Endothelial cell of umbilical vein (primary cell): ENCODE data around the gene TECPR2. TPM values are rescaled to one million over a fixed set of nuclear protein-coding genes. Genes with fewer than 3 reads are reported as not detected.

Source experiments
- BruUV-seq: library from RNA; stranded (reverse); fragments of 400-500 nt; replicated peaks from 2 replicates; lab custom pipeline; 2021; lab: Mats Ljungman, UMichigan
- CTCF ChIA-PET: fragments of 300-600, 350-600 bp; sonication (Branson Sonifier 250); formaldehyde crosslinking; loops from one replicate; lab custom pipeline; 2021; ENCODE audit warnings: antibody characterized with exemption, inconsistent platforms; lab: Charles Lee
- POLR2A ChIA-PET: fragments of 300-600, 350-600 bp; sonication (Branson Sonifier 250); formaldehyde crosslinking; loops from one replicate; lab custom pipeline; 2021; ENCODE audit warnings: antibody characterized with exemption, inconsistent platforms; lab: Charles Lee
- DNase-seq: peaks from one replicate; pipeline ENCODE4 v3.0.0-alpha.2; 2011; ENCODE audit warnings: low read depth, low spot score
- FAIRE-seq: peaks from 2 replicates; lab custom pipeline; 2011; peaks lifted over from hg19 to GRCh38; lab: Jason Lieb, UNC
- H2AFZ ChIP-seq: 2 replicates; pipeline ENCODE4 v1.6.0; 2012; ENCODE audit warnings: low read depth, low read length, control low read depth, inconsistent platforms
- H3K27ac ChIP-seq: 2 replicates; pipeline ENCODE4 v1.5.1; 2011; ENCODE audit warnings: low read depth, mild to moderate bottlenecking, control low read depth, low read length, moderate library complexity; ENCODE audit not compliant: insufficient read depth
- H3K27me3 ChIP-seq, 2 experiments: 2 replicates each; pipeline versions ENCODE4 v1.6.0 to v1.6.1; 2011; ENCODE audit warnings: low read length in 2 of 2, mixed read lengths in 1 of 2; ENCODE audit not compliant: control insufficient read depth in 2 of 2, insufficient read depth in 2 of 2
- H3K36me3 ChIP-seq, 2 experiments: 2 replicates in 1 of 2; 3 replicates in 1 of 2; pipeline ENCODE4 v1.5.1; 2011; ENCODE audit warnings: low read length in 2 of 2, mild to moderate bottlenecking in 1 of 2, moderate library complexity in 1 of 2; ENCODE audit not compliant: control insufficient read depth in 2 of 2, insufficient read depth in 2 of 2; ENCODE audit errors: extremely low read depth in 1 of 2
- H3K4me1 ChIP-seq: 3 replicates; pipeline ENCODE4 v1.5.1; 2011; ENCODE audit warnings: mild to moderate bottlenecking, low read length; ENCODE audit not compliant: control insufficient read depth, insufficient read depth; ENCODE audit errors: extremely low read depth
- H3K4me2 ChIP-seq: 2 replicates; pipeline ENCODE4 v1.6.1; 2011; ENCODE audit warnings: low read length, control low read depth, mixed read lengths; ENCODE audit not compliant: insufficient read depth
- H3K4me3 ChIP-seq, 3 experiments: fragments of 200-600 bp in 1 of 3; sonication (generic), shearing (Covaris generic) in 1 of 3; replicated peaks in 1 of 3; 2 replicates each; pipeline ENCODE4 v1.5.1; 2011 to 2016; ENCODE audit warnings: control low read depth in 3 of 3, low read length in 3 of 3, mild to moderate bottlenecking in 2 of 3, inconsistent platforms in 1 of 3, low read depth in 1 of 3, moderate library complexity in 1 of 3; ENCODE audit not compliant: insufficient read depth in 1 of 3
- H3K79me2 ChIP-seq: 2 replicates; pipeline ENCODE4 v1.6.0; 2012; ENCODE audit warnings: low read length, inconsistent platforms; ENCODE audit not compliant: control insufficient read depth, insufficient read depth
- H3K9ac ChIP-seq: replicated peaks from 2 replicates; pipeline ENCODE3; 2011; ENCODE audit warnings: low read length, control low read depth; ENCODE audit not compliant: insufficient read depth; ENCODE audit errors: extremely low read depth
- H3K9me1 ChIP-seq: replicated peaks from 3 replicates; pipeline ENCODE4 v1.6.0; 2011; ENCODE audit warnings: mild to moderate bottlenecking, low read length; ENCODE audit not compliant: control insufficient read depth, insufficient read depth; ENCODE audit errors: extremely low read depth
- H3K9me3 ChIP-seq: replicated peaks from 2 replicates; pipeline ENCODE4 v1.5.1; 2012; ENCODE audit warnings: low read length, inconsistent platforms; ENCODE audit not compliant: control insufficient read depth, insufficient read depth
- H4K20me1 ChIP-seq: replicated peaks from 2 replicates; pipeline ENCODE3; 2011; ENCODE audit warnings: mild to moderate bottlenecking, low read length; ENCODE audit not compliant: control insufficient read depth, insufficient read depth; ENCODE audit errors: extremely low read depth
- EZH2 ChIP-seq: IDR thresholded peaks from 2 replicates; pipeline ENCODE4 v1.6.1; 2012; ENCODE audit warnings: borderline replicate concordance, low read depth, mild to moderate bottlenecking, moderate library complexity, low read length, inconsistent platforms; ENCODE audit not compliant: severe bottlenecking
- FOS ChIP-seq: IDR thresholded peaks from 2 replicates; pipeline ENCODE4 v1.6.1; 2011; ENCODE audit warnings: mild to moderate bottlenecking, low read length, moderate library complexity, borderline replicate concordance; ENCODE audit not compliant: insufficient read depth
- JUN ChIP-seq: IDR thresholded peaks from 2 replicates; pipeline ENCODE4 v1.6.1; 2011; ENCODE audit warnings: borderline replicate concordance, low read depth; ENCODE audit not compliant: insufficient read length, insufficient read depth
- MYC ChIP-seq: IDR thresholded peaks from one replicate; pipeline ENCODE4 v1.6.1; 2011; ENCODE audit warnings: mild to moderate bottlenecking, low read depth, low read length
- POLR2A ChIP-seq: IDR thresholded peaks from 2 replicates; pipeline ENCODE4 v1.6.1; 2012; ENCODE audit warnings: low read depth, mild to moderate bottlenecking, control low read depth, low read length
- POLR2AphosphoS5 ChIP-seq: IDR thresholded peaks from 2 replicates; pipeline ENCODE4 v1.6.1; 2012; ENCODE audit warnings: low read depth, mild to moderate bottlenecking, control low read depth, low read length, moderate library complexity; ENCODE audit not compliant: insufficient read depth
- dilution Hi-C: fragments of 300-500 bp; cut with MboI; formaldehyde crosslinking; loops from one replicate; pipeline ENCODE4 v1.15.0; 2019; ENCODE audit warnings: low sequenced_read_pairs; ENCODE audit not compliant: extremely low pct_ligation_motif_present
- intact Hi-C: fragments of 100-400 bp; cut with micrococcal nuclease; formaldehyde crosslinking; loops from one replicate; pipeline ENCODE4 v1.10.0; 2022
- polyA plus RNA-seq, 4 experiments: library from polyadenylated mRNA; depleted of rRNA in 3 of 4; stranded (reverse) in 3 of 4; unstranded in 1 of 4; fragments of >200 nt; gene quantifications; 2 replicates each; pipeline versions ENCODE4 v1.2.1 to v1.2.3, GENCODE V29; 2011 to 2012; ENCODE audit warnings: missing spikeins in 1 of 4
- total RNA-seq: library from RNA; stranded (reverse); gene quantifications from 2 replicates; pipeline ENCODE4 v1.2.3, GENCODE V29; 2021

TECPR2 gene
- total and polyA plus RNA-seq, 2 donors (not counting 3 experiments of a cell fraction or from before 2014, with no cell fraction given): 8.9 to 21.5 TPM

GRCh38 chr14:102445066-102445465 lies 82.3 kb downstream of the TECPR2 start:
- Histone ChIP-seq H3K4me3 (no peak overlapping the region), H4K20me1 (no peaks in the 10 kb centered on the region), H3K9me3 (no peaks in the 10 kb centered on the region), H2AFZ (no peak overlapping the region), H3K4me1 (no peaks in the 10 kb centered on the region), H3K9ac (no peak overlapping the region), H3K9me1 (no peaks in the 10 kb centered on the region), H3K36me3 (peaks cover 2 to 30% of the 10 kb centered on the region in 2 experiments), H3K27me3 (no peaks in the 10 kb centered on the region), H3K27ac (no peak overlapping the region), H3K4me2 (no peak overlapping the region), H3K79me2 (no peaks in the 10 kb centered on the region)
- BruUV-seq: no TSS peak
- dilution Hi-C loops: loop anchor here (10.0 kb wide), 1 partner anchor 60 kb away; the partner anchor contains the start of gene ANKRD9
- TF ChIP-seq MYC (no peak), JUN (no peak), POLR2AphosphoS5 (no peak)
- FAIRE-seq (no peak), DNase-seq (no peak)
- ChIA-PET POLR2A (no interaction called here), CTCF (no interaction called here)
- intact Hi-C loops: no loop called here

- dilution Hi-C loops (loop anchor here (10.0 kb wide), 1 partner anchor 59 kb away; the partner anchor contains the start of gene ANKRD9), intact Hi-C loops (no loop called here)
- H3K27ac ChIP-seq: no peak overlapping the region
- no peak for TF ChIP-seq POLR2A
- no peak for TF ChIP-seq EZH2
- no peak for TF ChIP-seq FOS
- no peak overlapping the region for H3K9ac ChIP-seq
- H4K20me1 ChIP-seq: no peaks in the 10 kb centered on the region
- no peaks in the 10 kb centered on the region for H3K79me2 ChIP-seq
- H3K9me1 ChIP-seq: no peaks in the 10 kb centered on the region
- FAIRE-seq: no peak
- H3K4me1 ChIP-seq: no peaks in the 10 kb centered on the region
- no peaks in the 10 kb centered on the region for H3K27me3 ChIP-seq
- H3K9me3 ChIP-seq: no peaks in the 10 kb centered on the region
- H3K4me2 ChIP-seq: no peak overlapping the region
- POLR2A ChIA-PET: no interaction called here
- CTCF ChIA-PET: no interaction called here
- no peak overlapping the region for H3K4me3 ChIP-seq
- no peak overlapping the region for H2AFZ ChIP-seq
- no TSS peak for BruUV-seq
- no peak for DNase-seq
- peaks cover 0 to 36% of the 10 kb centered on the region in 2 experiments for H3K36me3 ChIP-seq
Observed at GRCh38 chr14:102445641-102446040, 82.9 kb downstream of the TECPR2 start.
